Activated CD4-positive, alpha-beta T cell treated with anti-CD3 and anti-CD28 coated beads, Interleukin-10, Interleukin-2, amounts not matched to agents 100 ng/mL and 50 ng/mL, durations not matched to agents 16 hours and 8 hours (primary cell): Measurements from ENCODE around the gene XYLB.

Source experiments
- DNase-seq: peaks from one replicate; pipeline ENCODE4 v3.0.0-alpha.2; 2020

The XYLB gene

DNA sequence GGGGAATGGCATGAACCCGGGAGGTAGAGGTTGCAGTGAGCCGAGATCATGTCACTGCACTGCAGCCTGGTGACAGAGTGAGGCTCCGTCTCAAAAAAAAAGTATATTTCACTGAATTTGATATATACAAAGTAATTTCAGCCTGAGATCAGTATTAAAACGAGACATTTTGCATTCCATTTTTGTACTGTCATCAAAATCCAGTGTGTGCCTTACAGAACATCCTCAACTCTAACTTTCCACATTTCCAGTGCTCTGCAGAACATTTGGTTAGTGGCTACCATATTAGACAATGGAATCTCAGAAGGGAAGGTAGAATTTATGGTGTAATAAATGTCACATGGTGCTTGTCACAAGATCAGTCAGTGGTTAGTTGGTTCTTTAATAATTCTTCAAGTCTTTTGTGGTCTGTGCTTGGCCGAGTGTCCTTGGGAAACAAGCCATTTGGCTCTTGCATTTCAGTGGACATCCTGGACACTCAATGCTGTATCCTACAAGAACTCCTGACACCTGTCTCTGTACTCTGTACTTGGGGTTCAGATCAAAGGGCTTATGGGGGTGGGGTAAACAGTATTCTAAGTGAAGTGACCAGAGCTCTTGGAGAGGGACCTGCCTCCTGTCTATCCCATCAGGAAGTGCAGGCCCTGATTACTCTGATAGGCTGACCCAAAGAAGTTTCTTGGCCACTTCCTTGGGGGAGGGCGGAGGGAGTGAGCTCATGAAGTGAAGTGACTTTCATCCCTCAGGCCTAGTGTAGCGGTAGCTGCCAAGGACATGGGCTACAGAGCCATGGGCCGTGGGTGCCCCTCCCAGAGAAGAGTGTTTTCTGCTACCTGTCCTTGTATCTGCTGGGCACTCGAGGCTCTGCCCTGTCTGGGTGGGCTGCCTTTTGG is 110.8 kb downstream of the XYLB start:
- no peak for DNase-seq

DNA sequence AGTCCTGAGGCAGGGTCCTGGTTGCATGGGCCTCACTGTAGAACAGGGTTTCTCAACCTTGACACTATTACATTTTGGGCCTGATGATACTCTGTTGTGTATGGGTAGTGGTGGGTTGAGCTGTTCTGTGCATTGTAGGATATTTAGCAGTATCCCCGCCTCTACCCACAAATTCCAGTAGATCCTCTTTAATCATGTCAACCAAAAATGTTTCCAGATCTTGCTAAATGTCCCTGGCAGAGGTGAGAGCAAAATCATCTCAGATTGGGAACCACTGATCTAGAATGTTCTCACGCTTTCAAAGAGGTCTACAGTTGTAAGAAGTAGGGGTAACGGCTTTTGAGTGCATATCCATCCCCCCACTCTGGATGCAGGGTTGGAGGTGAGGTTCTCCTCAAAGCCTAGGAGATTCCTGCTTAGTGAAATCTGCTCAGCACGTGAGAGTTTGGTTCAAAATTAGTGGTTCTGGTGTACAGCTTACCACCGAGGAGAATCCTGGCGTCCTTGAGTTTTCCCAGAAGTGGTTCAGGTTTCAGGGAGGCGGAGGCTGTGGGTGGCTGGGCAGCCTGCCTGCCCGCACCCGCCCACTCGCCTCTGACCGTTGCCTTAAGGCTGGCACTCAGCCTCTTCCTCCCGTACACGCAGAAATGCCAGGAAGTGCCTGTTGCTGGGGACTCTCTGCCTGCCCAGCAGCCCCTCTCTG is 112.4 kb downstream of the XYLB start:
- DNase-seq = no peak

DNA sequence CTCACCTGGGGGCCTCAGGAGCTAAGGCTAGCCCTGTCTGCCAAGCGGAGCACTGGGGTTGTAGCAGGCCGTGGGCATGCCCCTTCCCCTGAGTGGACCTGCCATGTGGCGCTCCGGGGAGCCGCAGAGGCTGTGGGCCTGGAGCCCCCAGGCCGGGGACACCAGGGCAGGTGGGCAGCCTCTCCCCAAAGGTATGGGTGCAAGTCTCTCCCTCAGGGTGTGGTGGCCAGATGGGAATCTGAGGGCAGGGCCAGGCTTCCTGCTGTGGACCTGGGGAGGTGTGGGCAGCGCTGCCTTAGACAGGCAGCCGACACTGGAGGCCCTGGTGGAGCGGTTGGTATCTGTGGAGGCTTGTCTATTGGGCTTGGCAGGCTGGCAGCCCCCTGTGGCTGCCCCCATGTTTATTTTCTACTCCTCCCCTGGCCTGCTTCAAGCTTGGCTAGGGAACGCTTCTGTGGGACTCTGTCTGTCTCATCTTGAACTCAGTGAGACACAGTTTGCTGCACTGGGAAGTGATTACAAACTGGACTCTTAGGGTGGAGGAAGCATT is 113.0 kb downstream of the XYLB start:
- no peak for DNase-seq

DNA sequence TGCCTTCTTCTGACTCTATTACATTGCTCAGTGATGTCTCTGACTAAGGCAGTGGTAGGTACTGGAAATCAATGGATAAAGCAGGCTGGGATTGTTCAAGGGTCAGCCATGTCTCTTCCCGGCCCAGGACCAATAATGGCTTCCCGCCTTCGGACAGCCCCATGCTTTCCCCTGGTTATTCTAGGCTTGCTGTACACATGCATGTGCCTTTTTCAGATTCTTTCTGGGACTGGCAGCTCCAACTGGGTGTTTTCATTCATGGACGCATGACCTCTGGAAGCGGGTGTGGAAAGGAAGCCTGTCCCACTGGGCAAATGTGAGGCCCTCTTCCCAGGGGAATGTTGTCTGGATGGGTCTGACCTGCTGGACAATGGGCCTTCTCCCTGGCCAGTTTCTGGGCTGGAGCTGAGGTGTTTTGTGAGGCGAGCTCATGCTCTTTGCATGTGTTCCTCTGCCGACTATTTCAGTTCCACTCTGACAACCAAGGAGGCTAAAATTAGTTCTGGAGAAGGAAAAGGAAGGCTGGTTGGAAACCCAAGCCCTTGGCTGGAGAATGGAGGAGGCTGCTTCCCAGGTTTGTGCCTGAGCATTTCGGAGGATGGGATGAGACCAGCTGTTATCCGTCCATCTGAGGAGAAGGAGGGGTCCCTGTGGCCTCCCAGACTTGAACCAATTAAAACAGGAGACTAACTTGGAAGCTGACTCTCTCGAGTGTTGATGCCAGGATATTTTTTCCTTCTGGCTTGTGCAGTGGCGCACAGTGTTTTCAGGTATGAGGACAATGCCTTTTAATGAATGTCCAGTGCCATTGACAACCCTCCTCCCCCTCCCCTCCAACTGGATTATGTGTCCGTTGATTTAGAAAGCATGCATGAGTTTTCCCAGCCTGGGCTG is 114.0 kb downstream of the XYLB start:
- DNase-seq = no peak
